Suprapubic skin (tissue), 4 donors: ENCODE measurements around the gene CTU1. TPM values are rescaled to one million over a fixed set of nuclear protein-coding genes. Genes with fewer than 3 reads are reported as not detected.
A peak's percentile ranks its signal among the peaks of the same experiment; 100 is the strongest.

ENCODE experiments used
- DNase-seq, 2 donors: peaks; one replicate each; pipeline ENCODE4 v3.0.0-alpha.2; 2019; ENCODE audit warnings: low spot score in 2 of 2
- H3K27ac ChIP-seq: fragments of 200-600 bp; sonication (generic); one replicate; pipeline ENCODE4 v1.5.1; 2019
- H3K27me3 ChIP-seq: fragments of 200-600 bp; sonication (generic); one replicate; pipeline ENCODE4 v1.5.1; 2019
- H3K36me3 ChIP-seq: fragments of 200-600 bp; sonication (generic); one replicate; pipeline ENCODE4 v1.5.1; 2019
- H3K4me1 ChIP-seq: fragments of 200-600 bp; sonication (generic); one replicate; pipeline ENCODE4 v1.5.1; 2019
- H3K4me3 ChIP-seq: fragments of 200-600 bp; sonication (generic); one replicate; pipeline ENCODE4 v1.5.1; 2019; ENCODE audit warnings: mild to moderate bottlenecking
- H3K9me3 ChIP-seq: fragments of 200-600 bp; sonication (generic); one replicate; pipeline ENCODE4 v1.5.1; 2019
- CTCF ChIP-seq, 2 donors: fragments of 200-600 bp in 1 of 2; fragments of 450-650 bp in 1 of 2; sonication (generic) in 1 of 2; IDR thresholded peaks; one replicate each; pipeline ENCODE4 v1.5.1; 2016 to 2019; ENCODE audit warnings: antibody characterized with exemption in 2 of 2, mild to moderate bottlenecking in 1 of 2, moderate library complexity in 1 of 2
- EP300 ChIP-seq: sonication (generic); formaldehyde crosslinking; IDR thresholded peaks from one replicate; pipeline ENCODE4 v1.6.1; 2017; ENCODE audit warnings: antibody characterized with exemption
- POLR2A ChIP-seq, 2 donors: fragments of 450-650 bp; IDR thresholded peaks; one replicate each; pipeline ENCODE4 v1.6.1; 2017; ENCODE audit warnings: antibody characterized with exemption in 2 of 2, mild to moderate bottlenecking in 2 of 2, moderate library complexity in 2 of 2
- POLR2AphosphoS5 ChIP-seq, 3 donors: sonication (generic); formaldehyde crosslinking; IDR thresholded peaks; one replicate each; pipeline ENCODE4 v1.6.1; 2017; ENCODE audit warnings: antibody characterized with exemption in 3 of 3
- WGBS: methylation state at CpG from one replicate; pipeline ENCODE4 v1.1.5; 2018; 5-methylcytosine and 5-hydroxymethylcytosine counted together
- total RNA-seq, 4 donors: library from RNA; depleted of rRNA; stranded (reverse); fragments of >200 nt; gene quantifications; one replicate each; pipeline ENCODE4 v1.1.0, GENCODE V29; 2016

Gene CTU1
- total RNA-seq, 4 donors from 2014 or later, result 7.7 to 14.6 (median 12.9) TPM

- Histone ChIP-seq H3K36me3 (no peaks in the 10 kb centered on the region), H3K27ac (no peak overlapping the region), H3K9me3 (no peaks in the 10 kb centered on the region), H3K4me1 (no peaks in the 10 kb centered on the region), H3K27me3 (peaks cover 19% of the 10 kb centered on the region), H3K4me3 (no peak overlapping the region)
- 79% methylated on average over 6 of the region's 6 CpGs for WGBS
- DNase-seq, result no peak
- no peak for TF ChIP-seq POLR2A (IDR thresholded peaks at IDR 0.05)
- TF ChIP-seq CTCF (IDR thresholded peaks at IDR 0.05), result no peak
- no peak for TF ChIP-seq POLR2AphosphoS5 (IDR thresholded peaks at IDR 0.05)
- no peak for TF ChIP-seq EP300
Measured at GRCh38 chr19:51114087-51114729, 6.0 kb upstream of the CTU1 start.

GRCh38 chr19:51111606-51112005 is 3.4 kb upstream of the CTU1 start:
- TF ChIP-seq EP300 (no peak), CTCF (IDR thresholded peaks at IDR 0.05) (no peak), POLR2A (IDR thresholded peaks at IDR 0.05) (no peak), POLR2AphosphoS5 (IDR thresholded peaks at IDR 0.05) (no peak)
- no peak overlapping the region for H3K4me3 ChIP-seq
- 49% methylated on average over 6 of the region's 6 CpGs for WGBS
- H3K9me3 ChIP-seq, result no peaks in the 10 kb centered on the region
- peaks cover 19% of the 10 kb centered on the region for H3K4me1 ChIP-seq
- H3K36me3 ChIP-seq, result no peaks in the 10 kb centered on the region
- H3K27ac ChIP-seq, result no peak overlapping the region
- peaks cover 13% of the 10 kb centered on the region for H3K27me3 ChIP-seq
- DNase-seq, result no peak

- WGBS, result 83% methylated on average over 1 of the region's 1 CpG
- Histone ChIP-seq H3K27me3 (peaks cover 5% of the 10 kb centered on the region), H3K4me3 (no peak overlapping the region), H3K4me1 (peaks cover 22% of the 10 kb centered on the region), H3K36me3 (no peaks in the 10 kb centered on the region), H3K9me3 (no peaks in the 10 kb centered on the region), H3K27ac (no peak overlapping the region)
- no peak for DNase-seq
- TF ChIP-seq EP300 (no peak), POLR2A (IDR thresholded peaks at IDR 0.05) (no peak), POLR2AphosphoS5 (IDR thresholded peaks at IDR 0.05) (no peak), CTCF (IDR thresholded peaks at IDR 0.05) (no peak)
Measured at GRCh38 chr19:51110666-51110971, 2.4 kb upstream of the CTU1 start.

GRCh38 chr19:51108805-51109146 is 567 bp upstream of the CTU1 start:
- DNase-seq, result no peak
- Histone ChIP-seq H3K4me1 (peaks cover 22% of the 10 kb centered on the region), H3K9me3 (no peaks in the 10 kb centered on the region), H3K27me3 (no peaks in the 10 kb centered on the region), H3K27ac (no peak overlapping the region), H3K4me3 (peak overlapping the region; percentile 84), H3K36me3 (peaks cover 10% of the 10 kb centered on the region)
- TF ChIP-seq CTCF (IDR thresholded peaks at IDR 0.05), result no peak
- TF ChIP-seq POLR2AphosphoS5 (IDR thresholded peaks at IDR 0.05), result no peak
- no peak for TF ChIP-seq EP300
- no peak for TF ChIP-seq POLR2A (IDR thresholded peaks at IDR 0.05)
- WGBS, result 3% methylated on average over 15 of the region's 15 CpGs

GRCh38 chr19:51107406-51108065 is 673 bp downstream of the CTU1 start:
- no peak for TF ChIP-seq POLR2A (IDR thresholded peaks at IDR 0.05)
- no peak for TF ChIP-seq EP300
- no peak for TF ChIP-seq POLR2AphosphoS5 (IDR thresholded peaks at IDR 0.05)
- no peak for TF ChIP-seq CTCF (IDR thresholded peaks at IDR 0.05)
- Histone ChIP-seq H3K27me3 (no peaks in the 10 kb centered on the region), H3K27ac (peak overlapping the region; percentile 74), H3K4me1 (peaks cover 22% of the 10 kb centered on the region), H3K36me3 (peaks cover 22% of the 10 kb centered on the region), H3K4me3 (peak overlapping the region; percentile 84), H3K9me3 (no peaks in the 10 kb centered on the region)
- WGBS, result 14% methylated on average over 18 of the region's 18 CpGs
- DNase-seq, result peak in 1 of 2 donors; percentile 75
